ENCODE measurements around the gene ZMYM2. TPM values are rescaled to one million over a fixed set of nuclear protein-coding genes. Genes with fewer than 3 reads are reported as not detected.

ZMYM2 gene
- total RNA-seq, 1 experiment from 2014 or later: 87.1 TPM

GRCh38 chr13:20099319-20099718, 140.8 kb downstream of the ZMYM2 start:
- ChIA-PET CTCF (interaction anchor here (1.1 kb wide), 1 partner anchor 57 kb away, joined by 3 read pairs; no protein-coding TSS in a partner anchor), POLR2A (ENCODE audit: low non-redundant PET) (no interaction called here)
- no TSS peak for BruUV-seq (replicated peaks)
- Histone ChIP-seq H3K27me3 (replicated peaks; ENCODE audit: insufficient read depth, low read depth, low read length, poor library complexity) (no peaks in the 10 kb centered on the region), H3K4me3 (ENCODE audit: low read depth, low read length, poor library complexity, severe bottlenecking) (no peak overlapping the region), H3K27ac (ENCODE audit: low read depth, low read length, poor library complexity, severe bottlenecking) (no peak overlapping the region), H3K4me1 (ENCODE audit: insufficient read depth, low read length, poor library complexity, severe bottlenecking) (no peaks in the 10 kb centered on the region), H3K9me3 (ENCODE audit: low read depth, low read length, poor library complexity, severe bottlenecking) (no peaks in the 10 kb centered on the region), H3K36me3 (ENCODE audit: insufficient read depth, low read length, poor library complexity, severe bottlenecking) (no peaks in the 10 kb centered on the region)
- intact Hi-C loops (cut with micrococcal nuclease; ENCODE audit: unreplicated experiment): no loop called here
- DNase-seq (ENCODE audit: low spot score): no peak
- TF ChIP-seq, protein P1, sequence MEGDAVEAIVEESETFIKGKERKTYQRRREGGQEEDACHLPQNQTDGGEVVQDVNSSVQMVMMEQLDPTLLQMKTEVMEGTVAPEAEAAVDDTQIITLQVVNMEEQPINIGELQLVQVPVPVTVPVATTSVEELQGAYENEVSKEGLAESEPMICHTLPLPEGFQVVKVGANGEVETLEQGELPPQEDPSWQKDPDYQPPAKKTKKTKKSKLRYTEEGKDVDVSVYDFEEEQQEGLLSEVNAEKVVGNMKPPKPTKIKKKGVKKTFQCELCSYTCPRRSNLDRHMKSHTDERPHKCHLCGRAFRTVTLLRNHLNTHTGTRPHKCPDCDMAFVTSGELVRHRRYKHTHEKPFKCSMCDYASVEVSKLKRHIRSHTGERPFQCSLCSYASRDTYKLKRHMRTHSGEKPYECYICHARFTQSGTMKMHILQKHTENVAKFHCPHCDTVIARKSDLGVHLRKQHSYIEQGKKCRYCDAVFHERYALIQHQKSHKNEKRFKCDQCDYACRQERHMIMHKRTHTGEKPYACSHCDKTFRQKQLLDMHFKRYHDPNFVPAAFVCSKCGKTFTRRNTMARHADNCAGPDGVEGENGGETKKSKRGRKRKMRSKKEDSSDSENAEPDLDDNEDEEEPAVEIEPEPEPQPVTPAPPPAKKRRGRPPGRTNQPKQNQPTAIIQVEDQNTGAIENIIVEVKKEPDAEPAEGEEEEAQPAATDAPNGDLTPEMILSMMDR (conservative IDR thresholded peaks at IDR 0.05; ENCODE audit: low read depth, low read length): no peak
- TF ChIP-seq EZH2 (IDR thresholded peaks at IDR 0.05; ENCODE audit: borderline replicate concordance, low read depth, low read length, poor library complexity, severe bottlenecking): no peak

GRCh38 chr13:20101467-20102316, 143.2 kb downstream of the ZMYM2 start:
- H3K4me3 ChIP-seq (ENCODE audit: low read depth, low read length, poor library complexity, severe bottlenecking): no peak overlapping the region
- H3K36me3 ChIP-seq (ENCODE audit: insufficient read depth, low read length, poor library complexity, severe bottlenecking): no peaks in the 10 kb centered on the region
- H3K27me3 ChIP-seq (replicated peaks; ENCODE audit: insufficient read depth, low read depth, low read length, poor library complexity): no peaks in the 10 kb centered on the region
- H3K4me1 ChIP-seq (ENCODE audit: insufficient read depth, low read length, poor library complexity, severe bottlenecking): peaks cover 2% of the 10 kb centered on the region
- ChIA-PET CTCF (no interaction called here), POLR2A (ENCODE audit: low non-redundant PET) (no interaction called here)
- TF ChIP-seq EZH2 (IDR thresholded peaks at IDR 0.05; ENCODE audit: borderline replicate concordance, low read depth, low read length, poor library complexity, severe bottlenecking): no peak
- TF ChIP-seq, protein P1 (conservative IDR thresholded peaks at IDR 0.05; ENCODE audit: low read depth, low read length): no peak
- intact Hi-C loops (cut with micrococcal nuclease; ENCODE audit: unreplicated experiment): no loop called here
- no peak overlapping the region for H3K27ac ChIP-seq (ENCODE audit: low read depth, low read length, poor library complexity, severe bottlenecking)
- DNase-seq (ENCODE audit: low spot score): no peak
- no peaks in the 10 kb centered on the region for H3K9me3 ChIP-seq (ENCODE audit: low read depth, low read length, poor library complexity, severe bottlenecking)
- BruUV-seq (replicated peaks): no TSS peak

GRCh38 chr13:20102525-20103180, 144.1 kb downstream of the ZMYM2 start:
- CTCF ChIA-PET: no interaction called here
- H3K9me3 ChIP-seq (ENCODE audit: low read depth, low read length, poor library complexity, severe bottlenecking): no peaks in the 10 kb centered on the region
- POLR2A ChIA-PET (ENCODE audit: low non-redundant PET): no interaction called here
- DNase-seq (ENCODE audit: low spot score): no peak
- intact Hi-C loops (cut with micrococcal nuclease; ENCODE audit: unreplicated experiment): no loop called here
- no peak for TF ChIP-seq EZH2 (IDR thresholded peaks at IDR 0.05; ENCODE audit: borderline replicate concordance, low read depth, low read length, poor library complexity, severe bottlenecking)
- TF ChIP-seq, protein P1 (conservative IDR thresholded peaks at IDR 0.05; ENCODE audit: low read depth, low read length): no peak
- H3K4me3 ChIP-seq (ENCODE audit: low read depth, low read length, poor library complexity, severe bottlenecking): no peak overlapping the region
- H3K27ac ChIP-seq (ENCODE audit: low read depth, low read length, poor library complexity, severe bottlenecking): no peak overlapping the region
- no peaks in the 10 kb centered on the region for H3K36me3 ChIP-seq (ENCODE audit: insufficient read depth, low read length, poor library complexity, severe bottlenecking)
- H3K4me1 ChIP-seq (ENCODE audit: insufficient read depth, low read length, poor library complexity, severe bottlenecking): peaks cover 3% of the 10 kb centered on the region
- H3K27me3 ChIP-seq (replicated peaks; ENCODE audit: insufficient read depth, low read depth, low read length, poor library complexity): no peaks in the 10 kb centered on the region
- BruUV-seq (replicated peaks): no TSS peak

All from A673 (cell line).